Gastroesophageal sphincter (tissue), 4 donors: ENCODE data around the gene PTS. TPM values are rescaled to one million over a fixed set of nuclear protein-coding genes. Genes with fewer than 3 reads are reported as not detected.
A peak's percentile ranks its signal among the peaks of the same experiment; 100 is the strongest.

ENCODE experiments used
- ATAC-seq: fragments of 150-250 bp; one replicate; pipeline ENCODE4 v1.9.1; 2016; ENCODE audit warnings: mild to moderate bottlenecking, moderate library complexity
- H3K27ac ChIP-seq, 4 donors: fragments of 200-600 bp; sonication (generic) in 3 of 4; 1 replicate in 3 of 4; 2 replicates in 1 of 4; pipeline ENCODE4 v1.5.1; 2016 to 2019
- H3K27me3 ChIP-seq: fragments of 200-600 bp; sonication (generic); one replicate; pipeline ENCODE4 v1.5.1; 2019
- H3K36me3 ChIP-seq, 2 donors: fragments of 200-600 bp; sonication (generic); one replicate each; pipeline ENCODE4 v1.5.1; 2019; ENCODE audit warnings: control low read depth in 1 of 2
- H3K4me1 ChIP-seq, 3 donors: fragments of 200-600 bp; sonication (generic); 1 replicate in 2 of 3; 2 replicates in 1 of 3; pipeline ENCODE4 v1.5.1; 2016 to 2019; ENCODE audit warnings: control low read depth in 2 of 3
- H3K4me3 ChIP-seq, 2 donors: fragments of 200-600 bp; sonication (generic); one replicate each; pipeline ENCODE4 v1.5.1; 2019; ENCODE audit warnings: mild to moderate bottlenecking in 1 of 2, moderate library complexity in 1 of 2
- H3K9me3 ChIP-seq, 3 donors: fragments of 200-600 bp; sonication (generic); one replicate each; pipeline ENCODE4 v1.5.1; 2017 to 2019; ENCODE audit warnings: control low read depth in 2 of 3
- CTCF ChIP-seq, 4 experiments: fragments of 200-600 bp in 2 of 4; fragments of 450-650 bp in 2 of 4; sonication (generic) in 1 of 4; IDR thresholded peaks; one replicate each; pipeline ENCODE4 v1.5.1; 2017 to 2019; ENCODE audit warnings: antibody characterized with exemption in 4 of 4, mild to moderate bottlenecking in 2 of 4, moderate library complexity in 2 of 4
- EP300 ChIP-seq: sonication (generic); formaldehyde crosslinking; IDR thresholded peaks from one replicate; pipeline ENCODE4 v1.6.1; 2017; ENCODE audit warnings: antibody characterized with exemption, mild to moderate bottlenecking
- POLR2A ChIP-seq, 2 donors: fragments of 450-650 bp; IDR thresholded peaks; one replicate each; pipeline ENCODE4 v1.6.1; 2017; ENCODE audit warnings: antibody characterized with exemption in 2 of 2, mild to moderate bottlenecking in 2 of 2, moderate library complexity in 1 of 2
- POLR2AphosphoS5 ChIP-seq: sonication (generic); formaldehyde crosslinking; IDR thresholded peaks from one replicate; pipeline ENCODE4 v1.6.1; 2017; ENCODE audit warnings: antibody characterized with exemption
- WGBS, 2 donors: methylation state at CpG; one replicate each; pipeline ENCODE4 v1.1.5; 2018; ENCODE audit warnings: low coverage in 1 of 2; 5-methylcytosine and 5-hydroxymethylcytosine counted together
- total RNA-seq, 4 donors: library from RNA; depleted of rRNA; stranded (reverse); fragments of >200 nt; gene quantifications; one replicate each; pipeline ENCODE4 v1.1.0, GENCODE V29; 2016

The PTS gene
- total RNA-seq, 4 donors from 2014 or later, result 19.4 to 38.1 (median 23.3) TPM

DNA sequence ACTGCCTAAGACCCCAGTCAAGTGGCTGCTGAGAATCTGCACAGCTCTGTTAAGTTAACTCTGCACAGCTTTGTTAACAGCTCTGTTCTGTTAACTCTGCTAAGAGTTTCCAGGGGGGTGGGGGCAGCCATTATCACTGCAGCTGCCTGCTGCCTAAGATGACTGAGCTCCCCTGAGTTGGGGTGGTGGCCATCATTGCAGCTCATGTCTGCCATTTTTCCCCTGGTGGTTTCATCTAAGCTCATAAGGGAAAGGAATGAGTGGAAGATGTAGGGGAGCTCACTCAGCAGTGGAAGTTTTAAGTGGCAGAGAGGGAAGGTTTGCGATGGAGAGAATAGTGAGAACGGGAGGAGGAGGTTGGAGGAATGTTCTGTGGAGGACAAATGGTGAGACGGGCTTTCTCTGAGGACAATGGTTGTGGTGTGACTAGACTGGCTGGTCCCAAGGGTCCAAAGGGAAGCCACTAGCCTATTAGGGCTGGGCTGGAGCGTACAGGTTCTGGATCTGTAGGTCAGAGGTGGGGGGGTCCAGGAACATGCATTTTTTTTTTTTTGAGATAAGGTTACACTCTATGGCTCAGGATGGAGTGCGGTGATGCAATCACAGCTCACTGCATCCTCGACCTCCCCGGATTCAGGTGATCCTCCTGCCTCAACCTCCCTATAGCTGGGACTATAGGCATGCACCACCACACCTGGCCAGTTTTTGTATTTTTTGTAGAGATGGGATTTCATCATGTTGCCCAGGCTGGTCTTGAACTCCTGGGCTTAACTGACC lies 48.0 kb downstream of the PTS start:
- H3K9me3 ChIP-seq, result no peaks in the 10 kb centered on the region
- H3K27ac ChIP-seq, result no peak overlapping the region
- TF ChIP-seq EP300 (no peak), CTCF (IDR thresholded peaks at IDR 0.05) (no peak), POLR2A (IDR thresholded peaks at IDR 0.05) (no peak), POLR2AphosphoS5 (no peak)
- no peak for ATAC-seq
- H3K36me3 ChIP-seq, result no peaks in the 10 kb centered on the region
- H3K4me3 ChIP-seq, result no peak overlapping the region
- H3K27me3 ChIP-seq, result no peaks in the 10 kb centered on the region
- 83 to 95% methylated on average over 4 to 5 of the region's 7 CpGs for WGBS, 2 donors
- no peaks in the 10 kb centered on the region for H3K4me1 ChIP-seq

DNA sequence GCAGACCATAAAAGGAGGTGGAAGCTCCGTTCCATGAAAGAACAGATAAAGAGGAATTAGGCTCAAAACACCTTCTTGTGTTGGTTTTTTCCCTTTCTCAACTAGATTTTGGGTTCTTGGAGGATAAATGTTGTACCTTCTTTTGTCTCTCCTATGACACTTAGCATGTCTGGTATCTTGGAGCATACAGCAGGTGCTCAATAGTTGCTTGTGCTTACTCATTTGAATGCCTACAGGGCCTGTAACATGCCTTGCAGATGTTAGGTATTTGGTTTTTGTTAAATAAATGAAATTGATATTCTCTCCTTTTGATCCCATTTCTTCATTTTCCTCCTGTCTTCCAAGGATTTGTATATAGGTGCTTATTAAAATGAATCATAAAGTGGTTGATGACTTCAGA lies 50.8 kb downstream of the PTS start:
- H3K27me3 ChIP-seq, result no peaks in the 10 kb centered on the region
- no peak overlapping the region for H3K4me3 ChIP-seq
- no peaks in the 10 kb centered on the region for H3K36me3 ChIP-seq
- WGBS, 2 donors, result 71% methylated on average over 1 of the region's 1 CpG; no CpG with 5 or more reads in 1 of the 2 donors
- TF ChIP-seq POLR2AphosphoS5, result no peak
- TF ChIP-seq POLR2A (IDR thresholded peaks at IDR 0.05), result no peak
- TF ChIP-seq EP300, result no peak
- no peak overlapping the region for H3K27ac ChIP-seq
- H3K9me3 ChIP-seq, result no peaks in the 10 kb centered on the region
- peaks cover 0 to 9% (median 0%) of the 10 kb centered on the region in 3 donors for H3K4me1 ChIP-seq
- ATAC-seq, result no peak

DNA sequence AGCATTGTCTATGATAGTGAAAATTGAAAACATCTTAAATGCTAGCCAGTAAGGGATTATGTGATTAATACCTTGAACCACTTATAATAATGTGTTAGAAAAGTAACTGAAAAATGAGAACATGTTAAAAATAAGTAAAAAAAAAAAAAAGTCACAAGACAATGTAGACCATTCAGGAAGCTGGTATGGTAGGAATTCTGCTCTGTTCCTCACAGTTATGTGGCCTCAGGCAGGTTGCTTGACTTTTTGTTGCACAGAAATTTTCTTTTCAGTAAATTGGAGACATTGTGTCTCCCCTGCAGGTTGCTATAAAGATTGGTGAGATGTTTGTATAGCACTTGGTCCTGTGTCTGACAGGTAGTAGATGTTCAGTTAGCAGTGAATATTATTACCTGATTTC lies 51.7 kb downstream of the PTS start:
- Histone ChIP-seq H3K4me3 (no peak overlapping the region), H3K4me1 (peaks cover 0 to 9% (median 0%) of the 10 kb centered on the region in 3 donors), H3K9me3 (no peaks in the 10 kb centered on the region), H3K27me3 (no peaks in the 10 kb centered on the region), H3K27ac (no peak overlapping the region), H3K36me3 (no peaks in the 10 kb centered on the region)
- no peak for ATAC-seq
- no peak for TF ChIP-seq POLR2AphosphoS5
- TF ChIP-seq POLR2A (IDR thresholded peaks at IDR 0.05), result no peak

GRCh38 chr11:112278803-112279202 lies 52.6 kb downstream of the PTS start:
- ATAC-seq, result no peak
- no peaks in the 10 kb centered on the region for H3K36me3 ChIP-seq
- no peak overlapping the region for H3K4me3 ChIP-seq
- H3K27me3 ChIP-seq, result no peaks in the 10 kb centered on the region
- no peak for TF ChIP-seq EP300
- TF ChIP-seq CTCF (IDR thresholded peaks at IDR 0.05), result no peak
- no peak for TF ChIP-seq POLR2A (IDR thresholded peaks at IDR 0.05)
- TF ChIP-seq POLR2AphosphoS5, result no peak
- 44 to 90% methylated on average over 3 of the region's 3 CpGs for WGBS, 2 donors
- peaks cover 0 to 9% (median 0%) of the 10 kb centered on the region in 3 donors for H3K4me1 ChIP-seq
- no peak overlapping the region for H3K27ac ChIP-seq
- no peaks in the 10 kb centered on the region for H3K9me3 ChIP-seq

DNA sequence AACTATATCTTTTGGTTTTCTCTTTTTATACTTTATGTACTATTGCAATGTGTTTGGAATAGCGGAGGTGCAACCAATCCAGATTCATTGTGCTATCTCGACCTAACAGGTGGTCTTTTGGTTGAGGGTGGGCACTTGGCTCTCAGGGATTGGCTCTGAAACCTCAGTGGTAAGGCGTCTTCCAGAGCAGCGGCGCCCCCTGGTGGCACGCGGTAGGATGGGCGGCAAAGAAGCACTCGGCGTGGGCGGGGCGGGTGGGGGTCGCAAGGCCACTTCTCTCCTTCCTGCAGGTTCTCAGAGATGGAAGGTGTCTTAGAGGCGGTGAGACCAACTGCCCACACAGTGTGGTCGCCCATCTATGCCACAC lies 53.7 kb downstream of the PTS start:
- H3K4me3 ChIP-seq, result peak overlapping the region; percentile 52 to 54
- TF ChIP-seq CTCF (IDR thresholded peaks at IDR 0.05) (peak; percentile 53 to 88 (median 74)), POLR2AphosphoS5 (no peak), EP300 (no peak), POLR2A (IDR thresholded peaks at IDR 0.05) (no peak)
- WGBS, 2 donors, result 7 to 18% methylated on average over 4 to 5 of the region's 15 CpGs
- H3K27ac ChIP-seq, result peak overlapping the region in 3 of 4 donors; percentile 56 to 72 (median 59)
- peak; percentile 69 for ATAC-seq
- no peaks in the 10 kb centered on the region for H3K9me3 ChIP-seq
- H3K27me3 ChIP-seq, result no peaks in the 10 kb centered on the region
- H3K36me3 ChIP-seq, result no peaks in the 10 kb centered on the region
- H3K4me1 ChIP-seq, result peaks cover 0 to 9% (median 0%) of the 10 kb centered on the region in 3 donors
